BE2C (cell line): ENCODE measurements around the gene PIGS. TPM values are rescaled to one million over a fixed set of nuclear protein-coding genes. Genes with fewer than 3 reads are reported as not detected.

ENCODE experiments used
- DNase-seq: peaks from one replicate; pipeline ENCODE4 v3.0.0-alpha.2; 2020
- H3K27me3 ChIP-seq: fragments of 250-450 bp; sonication (Bioruptor Pico); 2 replicates; pipeline ENCODE4 v1.5.1; 2020; ENCODE audit warnings: mild to moderate bottlenecking
- H3K36me3 ChIP-seq: fragments of 250-450 bp; sonication (Bioruptor Pico); 2 replicates; pipeline ENCODE4 v1.5.1; 2020; ENCODE audit warnings: mild to moderate bottlenecking
- H3K4me1 ChIP-seq: fragments of 250-450 bp; sonication (Bioruptor Pico); 2 replicates; pipeline ENCODE4 v1.5.1; 2020
- H3K4me3 ChIP-seq: 2 replicates; pipeline ENCODE4 v1.5.1; 2011; ENCODE audit warnings: low read depth, low read length
- H3K9me3 ChIP-seq: fragments of 250-450 bp; sonication (Bioruptor Pico); 2 replicates; pipeline ENCODE4 v1.5.1; 2020
- polyA plus RNA-seq: library from polyadenylated mRNA; unstranded; fragments of >200 nt; gene quantifications from one replicate; pipeline ENCODE4 v1.2.1, GENCODE V29; 2012; ENCODE audit warnings: low read depth, missing spikeins; ENCODE audit not compliant: insufficient read length, insufficient read depth
- TF ChIP-seq, protein P1 (sequence below): IDR thresholded peaks from 2 replicates; pipeline ENCODE4 v1.5.1; 2012; ENCODE audit warnings: mild to moderate bottlenecking, low read depth, low read length

Gene PIGS
- polyA plus RNA-seq = 73.0 TPM

- Histone ChIP-seq H3K27me3 (no peaks in the 10 kb centered on the region), H3K4me3 (peak within 1 kb of the TSS; percentile 88), H3K9me3 (no peaks in the 10 kb centered on the region), H3K36me3 (no peaks in the 10 kb centered on the region; the same call in 1 of the 2 replicates), H3K4me1 (peaks cover 7% of the 10 kb centered on the region; the same call in 1 of the 2 replicates)
- DNase-seq = peak; percentile 93
- TF ChIP-seq, protein P1, sequence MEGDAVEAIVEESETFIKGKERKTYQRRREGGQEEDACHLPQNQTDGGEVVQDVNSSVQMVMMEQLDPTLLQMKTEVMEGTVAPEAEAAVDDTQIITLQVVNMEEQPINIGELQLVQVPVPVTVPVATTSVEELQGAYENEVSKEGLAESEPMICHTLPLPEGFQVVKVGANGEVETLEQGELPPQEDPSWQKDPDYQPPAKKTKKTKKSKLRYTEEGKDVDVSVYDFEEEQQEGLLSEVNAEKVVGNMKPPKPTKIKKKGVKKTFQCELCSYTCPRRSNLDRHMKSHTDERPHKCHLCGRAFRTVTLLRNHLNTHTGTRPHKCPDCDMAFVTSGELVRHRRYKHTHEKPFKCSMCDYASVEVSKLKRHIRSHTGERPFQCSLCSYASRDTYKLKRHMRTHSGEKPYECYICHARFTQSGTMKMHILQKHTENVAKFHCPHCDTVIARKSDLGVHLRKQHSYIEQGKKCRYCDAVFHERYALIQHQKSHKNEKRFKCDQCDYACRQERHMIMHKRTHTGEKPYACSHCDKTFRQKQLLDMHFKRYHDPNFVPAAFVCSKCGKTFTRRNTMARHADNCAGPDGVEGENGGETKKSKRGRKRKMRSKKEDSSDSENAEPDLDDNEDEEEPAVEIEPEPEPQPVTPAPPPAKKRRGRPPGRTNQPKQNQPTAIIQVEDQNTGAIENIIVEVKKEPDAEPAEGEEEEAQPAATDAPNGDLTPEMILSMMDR = no peak
Observed at GRCh38 chr17:28571361-28572122, at the start of gene PIGS. Gene PIGS, minus strand, starts transcription at chr17:28571524. Its CDS starts 28 bp downstream, at chr17:28571496.

DNA sequence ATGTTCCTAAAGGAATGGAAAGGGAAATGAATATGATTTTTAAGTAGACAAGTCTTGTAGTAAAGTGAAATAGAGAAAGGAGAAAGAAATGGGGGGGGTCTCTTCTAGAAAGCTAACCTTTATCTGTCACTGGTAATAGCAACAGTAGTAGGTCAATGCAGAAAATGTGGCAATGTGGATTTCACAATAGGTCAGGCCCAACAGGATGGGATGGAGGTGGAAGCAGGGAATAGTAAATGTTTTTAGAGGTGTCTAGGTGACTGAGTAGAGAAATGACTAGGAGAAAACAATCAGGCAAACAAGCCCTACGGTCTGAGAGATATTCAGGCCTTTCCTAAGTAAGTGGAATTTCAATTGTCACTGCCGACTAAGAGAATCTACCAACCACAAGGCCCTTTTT, 48.7 kb upstream of the PIGS start:
- TF ChIP-seq, protein P1 = no peak
- no peaks in the 10 kb centered on the region for H3K4me1 ChIP-seq
- no peak for DNase-seq
- peaks cover 35% of the 10 kb centered on the region for H3K36me3 ChIP-seq
- no peaks in the 10 kb centered on the region for H3K9me3 ChIP-seq
- no peaks in the 10 kb centered on the region for H3K27me3 ChIP-seq
- no peak overlapping the region for H3K4me3 ChIP-seq

DNA sequence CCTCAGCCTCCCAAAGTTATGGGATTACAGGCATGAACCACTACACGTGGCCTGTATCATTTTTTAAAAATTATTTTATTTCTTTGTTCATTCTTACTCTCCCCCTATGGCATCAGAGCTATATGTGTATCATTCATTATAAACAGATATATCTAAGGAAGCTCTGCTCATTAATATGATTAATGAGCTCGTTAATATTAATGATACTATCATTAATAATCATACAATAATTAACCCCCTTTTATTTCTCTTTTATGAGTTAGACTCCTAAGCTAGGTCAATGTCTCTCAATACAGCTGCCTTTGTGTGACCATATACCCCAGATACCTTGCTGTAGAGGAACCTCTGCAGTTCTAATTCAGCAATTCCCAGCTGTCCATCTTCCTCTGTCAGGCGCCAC, 47.1 kb upstream of the PIGS start:
- Histone ChIP-seq H3K36me3 (peaks cover 28% of the 10 kb centered on the region), H3K4me3 (no peak overlapping the region), H3K27me3 (no peaks in the 10 kb centered on the region), H3K4me1 (no peaks in the 10 kb centered on the region), H3K9me3 (no peaks in the 10 kb centered on the region)
- TF ChIP-seq, protein P1 = no peak
- DNase-seq = no peak

- TF ChIP-seq, protein P1 = no peak
- DNase-seq = no peak
- Histone ChIP-seq H3K9me3 (no peaks in the 10 kb centered on the region), H3K27me3 (no peaks in the 10 kb centered on the region), H3K4me3 (no peak overlapping the region), H3K36me3 (peaks cover 20% of the 10 kb centered on the region), H3K4me1 (no peaks in the 10 kb centered on the region)
Observed at GRCh38 chr17:28616281-28616680, 45.0 kb upstream of the PIGS start.

GRCh38 chr17:28615260-28615940, 44.1 kb upstream of the PIGS start:
- DNase-seq = no peak
- Histone ChIP-seq H3K36me3 (peaks cover 17% of the 10 kb centered on the region), H3K4me1 (no peaks in the 10 kb centered on the region), H3K4me3 (no peak overlapping the region), H3K27me3 (no peaks in the 10 kb centered on the region), H3K9me3 (no peaks in the 10 kb centered on the region)
- TF ChIP-seq, protein P1 = no peak

- TF ChIP-seq, protein P1 = no peak
- Histone ChIP-seq H3K36me3 (peaks cover 13% of the 10 kb centered on the region), H3K4me1 (no peaks in the 10 kb centered on the region), H3K27me3 (no peaks in the 10 kb centered on the region), H3K9me3 (no peaks in the 10 kb centered on the region), H3K4me3 (no peak within 1 kb of the TSS)
- DNase-seq = no peak
Observed at GRCh38 chr17:28613931-28614381, 42.6 kb upstream of the PIGS start, which contains the start of gene RSKR. Gene RSKR, minus strand, starts transcription at chr17:28614185. Its CDS starts 24 bp downstream, at chr17:28614161.
